ENCODE measurements around the gene ECE2. TPM values are rescaled to one million over a fixed set of nuclear protein-coding genes. Genes with fewer than 3 reads are reported as not detected.
A peak's percentile ranks its signal among the peaks of the same experiment; 100 is the strongest.

The ECE2 gene
- polyA plus RNA-seq, 1 of the 3 experiments (the other 2 are of a cell fraction) = 0.03 TPM

DNA sequence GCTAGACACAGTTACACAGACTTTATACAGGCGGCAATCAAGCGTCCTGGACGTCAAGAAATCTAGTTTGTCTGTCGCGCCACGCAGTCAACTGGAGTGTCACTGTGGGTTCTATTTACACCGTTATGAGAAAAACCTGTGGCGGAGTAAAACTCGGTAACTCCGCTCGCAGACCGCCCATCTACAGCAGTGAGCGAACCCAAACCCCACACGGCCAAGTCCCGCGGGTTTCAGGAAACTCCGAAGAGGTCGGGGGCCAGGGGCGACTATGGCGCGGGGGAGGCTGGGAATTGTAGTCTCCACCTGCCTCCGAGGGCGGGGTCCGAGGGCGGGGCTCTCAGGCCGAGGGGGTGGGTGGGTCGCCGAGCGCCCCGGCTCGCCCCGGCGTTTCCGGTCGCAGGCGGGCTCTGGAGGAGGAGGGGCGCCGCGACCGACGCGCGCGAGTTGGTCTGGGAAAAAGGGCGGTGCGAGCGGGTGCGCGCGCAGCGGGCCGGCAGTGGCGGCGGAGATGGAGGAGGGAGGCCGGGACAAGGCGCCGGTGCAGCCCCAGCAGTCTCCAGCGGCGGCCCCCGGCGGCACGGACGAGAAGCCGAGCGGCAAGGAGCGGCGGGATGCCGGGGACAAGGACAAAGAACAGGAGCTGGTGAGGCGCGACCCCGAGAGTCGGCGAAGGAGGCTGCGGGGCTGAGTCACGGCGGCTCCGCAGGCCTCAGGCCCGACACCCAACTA lies 23.1 kb downstream of the ECE2 start, which contains the start of gene PSMD2 (continued):
- TF ChIP-seq JUND (IDR thresholded peaks at IDR 0.05) (no peak), MXI1 (IDR thresholded peaks at IDR 0.05; ENCODE audit: low read depth, low read length) (peak; percentile 45; the same call in 1 of the 2 replicates), ELF1 (IDR thresholded peaks at IDR 0.05) (peak; percentile 71), RCOR1 (IDR thresholded peaks at IDR 0.05; ENCODE audit: low read length) (peak; percentile 67; the same call in 1 of the 2 replicates), ZBTB33 (IDR thresholded peaks at IDR 0.05; ENCODE audit: borderline replicate concordance, low read depth) (peak; percentile 98), YY1 (IDR thresholded peaks at IDR 0.05; ENCODE audit: low read depth) (peak; percentile 76), NRF1 (IDR thresholded peaks at IDR 0.05; ENCODE audit: low read depth, low read length) (peak; percentile 67), SIN3A (IDR thresholded peaks at IDR 0.05; ENCODE audit: borderline replicate concordance, low read depth, low read length) (peak; percentile 85), RXRA (IDR thresholded peaks at IDR 0.05; ENCODE audit: borderline replicate concordance, low read depth) (no peak)
- TF ChIP-seq, protein P1, sequence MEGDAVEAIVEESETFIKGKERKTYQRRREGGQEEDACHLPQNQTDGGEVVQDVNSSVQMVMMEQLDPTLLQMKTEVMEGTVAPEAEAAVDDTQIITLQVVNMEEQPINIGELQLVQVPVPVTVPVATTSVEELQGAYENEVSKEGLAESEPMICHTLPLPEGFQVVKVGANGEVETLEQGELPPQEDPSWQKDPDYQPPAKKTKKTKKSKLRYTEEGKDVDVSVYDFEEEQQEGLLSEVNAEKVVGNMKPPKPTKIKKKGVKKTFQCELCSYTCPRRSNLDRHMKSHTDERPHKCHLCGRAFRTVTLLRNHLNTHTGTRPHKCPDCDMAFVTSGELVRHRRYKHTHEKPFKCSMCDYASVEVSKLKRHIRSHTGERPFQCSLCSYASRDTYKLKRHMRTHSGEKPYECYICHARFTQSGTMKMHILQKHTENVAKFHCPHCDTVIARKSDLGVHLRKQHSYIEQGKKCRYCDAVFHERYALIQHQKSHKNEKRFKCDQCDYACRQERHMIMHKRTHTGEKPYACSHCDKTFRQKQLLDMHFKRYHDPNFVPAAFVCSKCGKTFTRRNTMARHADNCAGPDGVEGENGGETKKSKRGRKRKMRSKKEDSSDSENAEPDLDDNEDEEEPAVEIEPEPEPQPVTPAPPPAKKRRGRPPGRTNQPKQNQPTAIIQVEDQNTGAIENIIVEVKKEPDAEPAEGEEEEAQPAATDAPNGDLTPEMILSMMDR (IDR thresholded peaks at IDR 0.05) = no peak

DNA sequence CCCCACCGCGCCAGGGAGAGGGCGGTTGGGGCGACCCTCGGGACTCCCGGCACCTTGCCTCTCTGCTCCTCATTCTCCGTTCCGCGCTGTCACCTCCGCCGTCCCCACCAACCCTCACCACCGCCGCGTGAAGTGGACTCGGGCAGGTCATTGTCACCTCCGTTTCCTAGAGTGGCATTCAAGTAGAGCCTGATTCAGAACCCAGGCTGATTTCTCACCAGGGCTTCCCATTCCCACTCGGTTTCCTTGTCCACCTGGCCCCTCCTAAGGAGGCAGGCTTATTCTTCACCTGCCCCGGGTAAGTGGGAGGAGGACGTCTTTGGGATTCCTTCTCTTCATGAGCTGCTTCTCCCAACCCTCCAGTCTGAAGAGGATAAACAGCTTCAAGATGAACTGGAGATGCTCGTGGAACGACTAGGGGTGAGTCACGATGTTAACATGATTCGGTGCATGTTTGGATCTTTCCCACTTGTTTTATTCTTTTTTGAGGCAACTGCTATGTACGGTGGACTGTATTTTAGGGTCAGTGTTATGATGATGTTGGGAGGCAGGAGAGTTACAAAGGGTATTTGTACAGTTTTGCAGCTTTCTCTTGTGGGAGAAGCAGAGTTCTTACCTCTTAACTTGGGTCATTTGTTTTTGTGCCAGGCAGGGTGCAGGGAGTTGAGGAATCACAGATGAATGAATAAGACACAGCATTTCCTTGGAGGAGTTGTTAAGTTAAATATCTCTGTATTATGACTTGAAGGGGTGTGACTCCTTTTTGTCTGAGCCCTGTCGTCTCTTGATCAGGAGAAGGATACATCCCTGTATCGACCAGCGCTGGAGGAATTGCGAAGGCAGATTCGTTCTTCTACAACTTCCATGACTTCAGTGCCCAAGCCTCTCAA lies 23.9 kb downstream of the ECE2 start:
- no peaks in the 10 kb centered on the region for H3K9me2 ChIP-seq
- H2AFZ ChIP-seq (ENCODE audit: low read depth) = no peak overlapping the region
- H4K20me1 ChIP-seq (ENCODE audit: insufficient read depth) = peaks cover 23% of the 10 kb centered on the region
- ChIA-PET POLR2A (no interaction called here), CTCF (interaction anchor here (1.0 to 1.4 kb wide), 3 partner anchors 10 to 54 kb away, joined by 3 to 4 read pairs (median 3); partner anchors contain the start of gene EEF1AKMT4)
- DNase-seq = no peak
- H3K9me3 ChIP-seq = no peaks in the 10 kb centered on the region
- H3K79me2 ChIP-seq (ENCODE audit: insufficient read depth) = peaks cover 57% of the 10 kb centered on the region
- WGBS (ENCODE audit: low lambda C conversion rate) = 16% methylated on average over 23 of the region's 29 CpGs
- H3K27ac ChIP-seq (ENCODE audit: low read depth in 2 of 2, low read length in 1 of 2) = peak overlapping the region; percentile 78 to 87
- peaks cover 43 to 46% of the 10 kb centered on the region in 2 experiments for H3K36me3 ChIP-seq (replicated peaks in 1 of 2; ENCODE audit: control insufficient read depth in 1 of 2, insufficient read depth in 2 of 2, low read length in 1 of 2)
- H3K9ac ChIP-seq = peak overlapping the region; percentile 94
- peaks cover 9 to 10% of the 10 kb centered on the region in 2 experiments; a peak in 3 of 4 replicates for H3K4me1 ChIP-seq (ENCODE audit: control insufficient read depth in 1 of 2, insufficient read depth in 2 of 2, low read depth in 1 of 2, low read length in 1 of 2)
- peak overlapping the region; percentile 94 to 96 for H3K4me3 ChIP-seq (ENCODE audit: low read depth in 2 of 2, low read length in 1 of 2)
- peaks cover 22% of the 10 kb centered on the region for H3F3A ChIP-seq (replicated peaks; ENCODE audit: insufficient read depth)
- peak overlapping the region; percentile 87 for H3K4me2 ChIP-seq
- H3K27me3 ChIP-seq (ENCODE audit: insufficient read depth) = no peaks in the 10 kb centered on the region
- no peak for TF ChIP-seq USF1 (IDR thresholded peaks at IDR 0.05; ENCODE audit: borderline replicate concordance, low read depth)
- TF ChIP-seq JUND (IDR thresholded peaks at IDR 0.05) = no peak
- no peak for TF ChIP-seq TEAD4 (IDR thresholded peaks at IDR 0.05; ENCODE audit: borderline replicate concordance, insufficient read depth)
- TF ChIP-seq FOXM1 (IDR thresholded peaks at IDR 0.05; ENCODE audit: low read depth) = no peak
- TF ChIP-seq SMC3 (IDR thresholded peaks at IDR 0.05; ENCODE audit: low read depth, low read length) = no peak
- TF ChIP-seq MEF2A (IDR thresholded peaks at IDR 0.05; ENCODE audit: borderline replicate concordance, low read depth) = no peak
- no peak for TF ChIP-seq RAD21 (IDR thresholded peaks at IDR 0.05; ENCODE audit: low read length)
- TF ChIP-seq, protein P2, sequence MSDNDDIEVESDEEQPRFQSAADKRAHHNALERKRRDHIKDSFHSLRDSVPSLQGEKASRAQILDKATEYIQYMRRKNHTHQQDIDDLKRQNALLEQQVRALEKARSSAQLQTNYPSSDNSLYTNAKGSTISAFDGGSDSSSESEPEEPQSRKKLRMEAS (IDR thresholded peaks at IDR 0.05; ENCODE audit: low read depth) = no peak
- 0 out of 2 replicates have a peak, but pooled peaks have one; percentile 14 for TF ChIP-seq RXRA (IDR thresholded peaks at IDR 0.05; ENCODE audit: borderline replicate concordance, low read depth)
- no peak for TF ChIP-seq TAF1 (IDR thresholded peaks at IDR 0.05; ENCODE audit: borderline replicate concordance, low read depth, low read length)
- peak; percentile 1; the same call in 1 of the 2 replicates for TF ChIP-seq FOSL2 (IDR thresholded peaks at IDR 0.05; ENCODE audit: borderline replicate concordance, low read depth)
- TF ChIP-seq NFIC (IDR thresholded peaks at IDR 0.05; ENCODE audit: borderline replicate concordance) = no peak
- no peak for TF ChIP-seq ZBTB33 (IDR thresholded peaks at IDR 0.05; ENCODE audit: borderline replicate concordance, low read depth)

Data from SK-N-SH (cell line).